Measurements from ENCODE around the gene PARD3. TPM values are rescaled to one million over a fixed set of nuclear protein-coding genes. Genes with fewer than 3 reads are reported as not detected.
"Not testable (repeated sequence)": the region's sequence is repeated elsewhere in the genome, so short reads cannot be mapped to it uniquely, and the experiment has no call there.

Gene PARD3
- total RNA-seq, 3 donors from 2014 or later, result 0.35 to 0.53 (median 0.37) TPM

DNA sequence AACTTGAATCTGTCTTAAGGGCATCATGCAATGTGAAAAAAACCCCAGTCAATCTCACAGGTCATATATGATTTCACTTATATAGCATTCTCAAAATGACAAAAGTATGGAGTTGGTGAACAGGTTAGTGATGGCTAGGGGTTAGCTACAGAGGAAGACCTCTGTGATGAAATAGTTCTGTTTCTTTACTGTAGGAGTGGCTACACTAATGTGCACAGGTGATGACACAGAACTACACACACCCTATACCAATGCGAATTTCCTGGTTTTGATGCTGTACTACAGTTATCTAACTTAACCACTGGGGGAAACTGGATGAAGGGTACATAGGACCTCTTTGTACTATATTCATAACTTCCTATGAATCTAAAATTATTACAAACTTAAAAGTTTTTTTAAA, 541.8 kb downstream of the PARD3 start:
- H3K36me3 Mint-ChIP-seq (ENCODE audit: insufficient read depth), result no peaks in the 10 kb centered on the region
- no peak overlapping the region for H3K4me3 Mint-ChIP-seq
- peak in 1 of 2 donors; percentile 25 for ATAC-seq
- H3K9me3 Mint-ChIP-seq, result peaks cover 3% of the 10 kb centered on the region
- no peaks in the 10 kb centered on the region for H3K4me1 Mint-ChIP-seq (ENCODE audit: low read depth)
- no peaks in the 10 kb centered on the region for H3K27me3 Mint-ChIP-seq (ENCODE audit: low read depth)
- DNase-seq, result no peak

DNA sequence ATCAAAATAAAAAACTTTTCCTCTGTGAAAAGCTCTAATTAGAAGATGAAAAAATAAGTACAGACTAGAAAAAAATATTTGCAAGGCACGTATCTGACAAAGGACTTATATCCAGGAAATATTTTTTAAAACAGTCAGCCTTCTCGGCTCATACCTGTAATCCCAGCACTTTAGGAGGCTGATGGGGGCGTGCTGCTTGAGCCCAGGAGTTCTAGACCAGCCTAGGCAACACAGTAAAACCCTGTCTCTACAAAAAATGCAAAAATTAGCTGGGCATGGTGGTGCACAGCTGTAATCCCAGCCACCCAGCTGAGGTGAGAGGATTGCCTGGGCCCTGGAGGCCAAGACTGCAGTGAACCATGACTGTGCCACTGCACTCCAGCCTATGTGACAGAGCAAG, 542.8 kb downstream of the PARD3 start:
- Mint-ChIP-seq H3K36me3 (ENCODE audit: insufficient read depth) (no peaks in the 10 kb centered on the region), H3K4me1 (ENCODE audit: low read depth) (no peaks in the 10 kb centered on the region), H3K9me3 (peaks cover 7% of the 10 kb centered on the region), H3K27me3 (ENCODE audit: low read depth) (no peaks in the 10 kb centered on the region), H3K4me3 (no peak overlapping the region)
- ATAC-seq (no peak), DNase-seq (no peak)

DNA sequence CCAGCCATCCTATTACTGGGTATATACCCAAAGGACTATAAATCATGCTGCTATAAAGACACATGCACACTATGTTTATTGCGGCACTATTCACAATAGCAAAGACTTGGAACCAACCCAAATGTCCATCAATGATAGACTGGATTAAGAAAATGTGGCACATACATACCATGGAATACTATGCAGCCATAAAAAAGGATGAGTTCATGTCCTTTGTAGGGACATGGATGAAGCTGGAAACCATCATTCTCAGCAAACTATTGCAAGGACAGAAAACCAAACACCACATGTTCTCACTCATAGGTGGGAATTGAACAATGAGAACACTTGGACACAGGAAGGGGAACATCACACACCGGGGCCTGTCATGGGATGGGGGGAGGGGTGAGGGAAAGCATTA, 546.7 kb downstream of the PARD3 start:
- ATAC-seq; H3K9me3 Mint-ChIP-seq; H3K27me3 Mint-ChIP-seq (ENCODE audit: low read depth); H3K4me1 Mint-ChIP-seq (ENCODE audit: low read depth); H3K4me3 Mint-ChIP-seq; DNase-seq; H3K36me3 Mint-ChIP-seq (ENCODE audit: insufficient read depth): not testable (repeated sequence)

DNA sequence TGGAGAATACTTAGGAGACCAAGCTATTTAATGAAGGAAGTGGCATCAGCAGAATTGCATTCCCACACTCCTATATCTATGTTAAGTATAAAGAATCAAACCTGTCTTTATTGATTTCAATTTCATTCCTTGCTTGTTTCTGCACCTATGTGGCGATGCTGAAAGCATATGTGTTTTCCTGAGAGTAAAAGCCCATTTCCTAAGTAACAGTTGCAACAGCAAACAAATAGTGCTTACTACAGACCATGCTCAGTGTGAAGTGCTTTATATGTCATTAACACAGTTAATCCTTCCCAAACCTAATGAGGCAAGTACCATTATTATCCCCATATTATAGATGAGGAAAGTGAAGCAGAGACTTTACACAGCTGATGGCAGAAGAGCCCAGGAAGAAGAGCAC, 552.1 kb downstream of the PARD3 start:
- ATAC-seq (no peak), DNase-seq (no peak)
- no peaks in the 10 kb centered on the region for H3K4me1 Mint-ChIP-seq (ENCODE audit: low read depth)
- H3K9me3 Mint-ChIP-seq, result peaks cover 3% of the 10 kb centered on the region
- no peak overlapping the region for H3K4me3 Mint-ChIP-seq
- H3K27me3 Mint-ChIP-seq (ENCODE audit: low read depth), result no peaks in the 10 kb centered on the region
- H3K36me3 Mint-ChIP-seq (ENCODE audit: insufficient read depth), result no peaks in the 10 kb centered on the region

DNA sequence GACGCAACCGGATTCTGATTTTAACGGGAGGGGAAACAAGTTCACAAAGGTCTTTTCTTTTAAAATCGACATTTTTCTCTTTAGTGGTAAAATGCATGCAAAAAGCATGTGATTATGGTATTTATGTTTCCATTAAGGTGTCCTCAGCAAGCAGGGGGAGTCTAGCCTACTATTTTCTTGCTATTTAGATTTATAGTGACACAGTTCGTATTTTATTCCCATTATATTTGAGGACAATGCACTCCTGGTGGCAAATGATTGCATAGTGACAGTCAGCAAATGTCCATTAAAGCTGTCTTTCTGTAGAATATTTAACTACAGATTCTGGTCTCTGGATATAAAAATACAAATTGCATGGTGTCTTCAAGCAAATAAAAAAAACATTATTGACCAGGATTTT, 554.2 kb downstream of the PARD3 start:
- Mint-ChIP-seq H3K9me3 (no peaks in the 10 kb centered on the region), H3K36me3 (ENCODE audit: insufficient read depth) (no peaks in the 10 kb centered on the region), H3K4me3 (no peak overlapping the region), H3K4me1 (ENCODE audit: low read depth) (no peaks in the 10 kb centered on the region), H3K27me3 (ENCODE audit: low read depth) (no peaks in the 10 kb centered on the region)
- no peak for DNase-seq
- ATAC-seq, result no peak

DNA sequence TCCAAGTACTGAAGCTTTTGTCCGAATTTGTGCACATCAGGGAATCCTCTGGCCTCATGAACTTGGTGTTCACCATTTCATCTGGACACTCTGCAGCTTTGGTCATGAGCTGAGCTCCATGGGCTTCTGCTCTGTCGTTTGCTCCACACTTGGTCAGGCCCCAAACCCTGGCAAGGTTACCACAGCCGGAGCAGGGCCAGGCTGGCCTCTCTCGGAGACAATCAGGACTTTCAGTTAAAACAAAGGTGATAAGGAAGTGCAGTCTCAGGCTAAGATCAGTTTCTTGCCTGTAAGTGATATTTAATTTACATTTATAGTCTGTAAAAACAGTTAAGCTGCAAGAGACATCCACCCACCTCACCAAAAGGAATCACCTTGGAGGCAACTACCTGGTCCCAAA, 558.9 kb downstream of the PARD3 start:
- no peaks in the 10 kb centered on the region for H3K9me3 Mint-ChIP-seq
- no peaks in the 10 kb centered on the region for H3K4me1 Mint-ChIP-seq (ENCODE audit: low read depth)
- no peaks in the 10 kb centered on the region for H3K27me3 Mint-ChIP-seq (ENCODE audit: low read depth)
- ATAC-seq, result no peak
- H3K4me3 Mint-ChIP-seq, result no peak overlapping the region
- no peak for DNase-seq
- H3K36me3 Mint-ChIP-seq (ENCODE audit: insufficient read depth), result no peaks in the 10 kb centered on the region

DNA sequence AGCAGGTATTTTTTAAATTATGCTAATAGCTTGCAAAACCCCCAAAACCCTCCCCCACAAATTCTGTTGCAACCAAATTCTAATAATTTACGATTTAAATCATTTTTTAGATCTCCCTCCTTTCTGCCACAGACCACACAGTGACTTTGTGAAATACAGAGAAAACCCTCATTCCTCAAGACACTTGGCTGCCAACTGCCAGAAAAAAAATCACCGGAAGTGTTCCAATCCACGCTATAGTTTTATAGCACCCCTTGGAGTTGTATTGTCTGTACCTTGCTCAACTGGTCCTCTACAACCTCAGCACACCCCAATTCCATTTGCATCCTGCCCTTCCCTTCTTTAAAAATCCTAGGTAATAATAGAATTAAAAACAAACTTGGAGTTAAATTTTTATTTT, 560.1 kb downstream of the PARD3 start:
- H3K4me3 Mint-ChIP-seq, result no peak overlapping the region
- H3K9me3 Mint-ChIP-seq, result no peaks in the 10 kb centered on the region
- no peaks in the 10 kb centered on the region for H3K36me3 Mint-ChIP-seq (ENCODE audit: insufficient read depth)
- H3K27me3 Mint-ChIP-seq (ENCODE audit: low read depth), result no peaks in the 10 kb centered on the region
- ATAC-seq (no peak), DNase-seq (no peak)
- no peaks in the 10 kb centered on the region for H3K4me1 Mint-ChIP-seq (ENCODE audit: low read depth)

DNA sequence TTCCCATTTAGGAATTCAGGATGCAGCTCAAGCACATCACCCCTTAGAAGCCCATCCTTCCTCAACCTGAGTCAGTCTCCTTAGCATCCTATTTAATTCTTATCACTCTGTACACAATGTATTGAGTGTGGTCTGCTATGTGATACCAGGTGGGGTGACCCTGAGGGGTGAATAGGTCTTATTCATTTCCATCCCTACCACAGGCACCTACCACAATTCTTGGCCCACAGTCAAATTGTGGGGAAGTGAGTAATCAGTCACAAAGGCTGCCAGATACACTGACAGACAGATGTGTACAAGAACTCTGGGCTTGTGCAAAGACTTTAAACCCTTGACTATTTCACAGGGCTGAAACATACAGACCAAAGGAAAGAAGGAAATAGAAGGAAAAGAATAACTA, 560.5 kb downstream of the PARD3 start:
- Mint-ChIP-seq H3K4me1 (ENCODE audit: low read depth) (no peaks in the 10 kb centered on the region), H3K4me3 (no peak overlapping the region), H3K36me3 (ENCODE audit: insufficient read depth) (no peaks in the 10 kb centered on the region), H3K9me3 (no peaks in the 10 kb centered on the region), H3K27me3 (ENCODE audit: low read depth) (no peaks in the 10 kb centered on the region)
- DNase-seq, result no peak
- peak; percentile 46 to 69 for ATAC-seq

DNA sequence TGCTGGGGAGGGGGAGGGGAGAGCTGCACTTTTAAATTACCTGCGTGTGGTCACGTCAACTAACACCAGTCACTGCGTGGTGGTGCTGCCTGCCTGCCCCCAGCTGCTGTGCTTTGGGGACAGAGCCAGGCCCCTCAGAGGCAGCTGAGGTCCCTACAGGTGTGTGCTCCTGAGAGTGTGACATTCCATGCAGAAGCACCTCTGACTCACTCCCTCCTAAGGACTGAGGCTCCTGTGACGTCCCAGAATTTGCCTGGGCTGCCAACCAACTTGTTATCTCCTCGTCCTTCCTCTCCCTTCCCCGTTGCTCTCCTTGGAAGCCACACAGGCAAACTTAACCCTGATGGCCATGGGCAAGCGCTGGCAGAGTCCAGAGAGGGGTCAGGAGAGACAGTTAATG, 563.0 kb downstream of the PARD3 start:
- no peak for DNase-seq
- no peaks in the 10 kb centered on the region for H3K9me3 Mint-ChIP-seq
- no peak for ATAC-seq
- H3K4me1 Mint-ChIP-seq (ENCODE audit: low read depth), result no peaks in the 10 kb centered on the region
- no peak overlapping the region for H3K4me3 Mint-ChIP-seq
- no peaks in the 10 kb centered on the region for H3K27me3 Mint-ChIP-seq (ENCODE audit: low read depth)
- no peaks in the 10 kb centered on the region for H3K36me3 Mint-ChIP-seq (ENCODE audit: insufficient read depth)

DNA sequence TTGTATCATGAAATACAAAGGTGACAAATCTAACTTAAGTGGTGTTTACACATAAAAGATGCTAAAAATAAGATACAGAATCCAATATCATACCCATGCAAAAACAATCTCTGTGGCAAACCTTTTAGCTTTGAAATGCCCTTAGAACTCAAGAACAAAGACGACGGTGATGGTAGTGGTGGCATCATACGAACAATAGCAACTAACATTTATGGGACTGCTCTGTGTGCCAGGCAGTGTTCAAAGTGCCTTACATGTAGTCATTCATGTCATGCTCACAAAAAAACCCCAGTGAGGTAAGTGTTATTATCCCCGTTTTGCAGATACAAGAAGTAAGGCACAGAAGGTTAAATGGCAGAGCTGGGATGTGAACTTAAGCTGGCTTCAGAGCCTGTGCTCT, 563.9 kb downstream of the PARD3 start:
- Mint-ChIP-seq H3K36me3 (ENCODE audit: insufficient read depth) (no peaks in the 10 kb centered on the region), H3K9me3 (no peaks in the 10 kb centered on the region), H3K27me3 (ENCODE audit: low read depth) (no peaks in the 10 kb centered on the region), H3K4me1 (ENCODE audit: low read depth) (no peaks in the 10 kb centered on the region), H3K4me3 (no peak overlapping the region)
- DNase-seq, result no peak
- ATAC-seq, result no peak

DNA sequence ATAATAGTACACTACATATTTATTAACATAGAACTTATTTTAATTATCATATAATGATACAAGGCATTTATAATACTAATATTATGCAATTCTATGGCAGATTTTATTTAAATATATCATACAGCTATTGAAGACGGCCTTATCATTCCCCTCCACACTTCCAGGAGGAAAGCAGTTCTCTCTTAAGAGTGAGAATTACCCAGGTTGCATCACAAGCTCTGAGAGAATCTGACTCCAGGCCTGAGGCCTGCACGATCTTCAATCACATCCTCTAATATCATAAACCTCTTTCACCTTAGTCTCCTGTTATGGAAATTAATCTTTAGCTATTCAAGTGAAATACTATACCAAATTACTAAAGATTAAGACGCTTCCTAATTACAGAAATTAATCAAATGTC, 564.4 kb downstream of the PARD3 start:
- ATAC-seq, result no peak
- Mint-ChIP-seq H3K4me3 (no peak overlapping the region), H3K27me3 (ENCODE audit: low read depth) (no peaks in the 10 kb centered on the region), H3K36me3 (ENCODE audit: insufficient read depth) (no peaks in the 10 kb centered on the region), H3K4me1 (ENCODE audit: low read depth) (no peaks in the 10 kb centered on the region), H3K9me3 (no peaks in the 10 kb centered on the region)
- DNase-seq, result no peak

DNA sequence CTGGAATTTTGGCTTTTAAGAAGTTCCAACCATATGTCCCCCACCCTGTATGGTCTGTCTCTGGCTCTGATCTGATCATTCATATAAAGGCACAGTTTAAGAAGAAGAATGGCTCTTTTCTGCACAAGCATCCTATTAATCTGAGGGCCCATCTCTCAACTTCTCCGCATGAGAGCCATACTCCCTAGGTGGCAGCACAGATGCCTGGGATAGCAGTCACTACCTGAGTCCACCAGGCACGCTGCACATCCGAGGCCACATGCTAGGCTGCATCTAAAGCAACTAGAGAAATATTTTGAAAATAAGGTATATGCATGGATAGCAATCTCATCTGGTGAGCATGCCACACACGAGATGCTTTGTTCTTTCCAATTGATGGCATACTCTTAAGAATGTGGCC, 565.5 kb downstream of the PARD3 start:
- no peaks in the 10 kb centered on the region for H3K36me3 Mint-ChIP-seq (ENCODE audit: insufficient read depth)
- no peak overlapping the region for H3K4me3 Mint-ChIP-seq
- no peaks in the 10 kb centered on the region for H3K27me3 Mint-ChIP-seq (ENCODE audit: low read depth)
- no peaks in the 10 kb centered on the region for H3K9me3 Mint-ChIP-seq
- ATAC-seq, result no peak
- DNase-seq, result no peak
- no peaks in the 10 kb centered on the region for H3K4me1 Mint-ChIP-seq (ENCODE audit: low read depth)

DNA sequence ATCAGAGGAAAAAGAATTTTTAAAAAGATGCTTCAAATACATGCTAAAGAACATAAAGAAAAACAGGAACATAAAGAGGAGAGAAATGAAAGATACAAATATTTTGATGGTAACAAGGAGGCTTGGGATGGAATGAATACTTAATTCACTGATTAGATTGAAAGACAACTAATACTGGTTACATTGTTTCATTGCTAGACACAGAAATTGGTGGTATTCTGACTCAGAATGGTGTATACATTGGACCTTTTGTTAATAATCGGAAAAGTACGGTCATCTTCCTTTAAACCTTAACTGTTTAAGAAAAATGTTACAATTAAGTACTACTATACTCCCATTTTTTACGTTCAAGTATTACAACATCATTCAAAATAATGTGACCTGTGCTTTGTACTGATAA, 567.5 kb downstream of the PARD3 start:
- no peaks in the 10 kb centered on the region for H3K9me3 Mint-ChIP-seq

DNA sequence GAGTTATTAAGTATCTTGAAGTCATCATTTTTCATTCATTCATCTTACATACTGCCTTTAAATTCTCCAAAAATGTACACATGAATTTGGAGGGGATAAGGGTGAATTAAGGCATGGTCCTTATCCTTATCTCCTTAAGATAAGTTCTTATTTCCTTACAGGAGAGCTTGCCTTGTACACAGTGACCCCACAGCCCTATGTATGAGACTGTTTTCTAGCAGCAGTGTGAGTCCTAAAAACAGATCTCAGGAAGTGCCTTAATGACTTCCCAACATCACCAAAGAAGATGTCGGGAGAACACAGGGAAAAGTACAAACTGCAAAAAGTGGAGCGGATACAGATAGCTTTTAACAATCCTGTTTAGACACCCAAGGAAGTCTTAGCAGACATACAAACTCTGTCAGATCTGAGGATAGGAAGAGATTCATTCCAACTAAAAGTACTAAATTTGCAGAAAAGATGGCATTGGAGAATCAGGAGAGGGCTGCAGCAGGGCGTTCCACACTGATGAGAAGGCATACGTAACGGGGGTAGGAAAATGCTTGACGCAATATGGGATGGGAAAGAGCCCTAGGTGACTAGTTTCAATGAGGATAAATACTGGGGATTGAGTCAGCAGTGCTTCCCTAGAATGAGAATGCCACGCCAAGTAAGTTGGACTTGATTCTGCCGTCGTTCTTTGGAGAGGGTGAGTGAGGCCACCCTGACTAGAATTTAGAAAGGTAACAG, 570.2 kb downstream of the PARD3 start:
- Mint-ChIP-seq H3K36me3 (ENCODE audit: insufficient read depth) (no peaks in the 10 kb centered on the region), H3K4me3 (no peak overlapping the region), H3K9me3 (no peaks in the 10 kb centered on the region), H3K4me1 (ENCODE audit: low read depth) (no peaks in the 10 kb centered on the region), H3K27me3 (ENCODE audit: low read depth) (no peaks in the 10 kb centered on the region)
- ATAC-seq (no peak), DNase-seq (no peak)

More for the DNA sequence above, 567.5 kb downstream of the PARD3 start:
- Mint-ChIP-seq H3K4me1 (ENCODE audit: low read depth) (no peaks in the 10 kb centered on the region), H3K36me3 (ENCODE audit: insufficient read depth) (no peaks in the 10 kb centered on the region), H3K4me3 (no peak overlapping the region), H3K27me3 (ENCODE audit: low read depth) (no peaks in the 10 kb centered on the region)
- DNase-seq (no peak), ATAC-seq (no peak)

DNA sequence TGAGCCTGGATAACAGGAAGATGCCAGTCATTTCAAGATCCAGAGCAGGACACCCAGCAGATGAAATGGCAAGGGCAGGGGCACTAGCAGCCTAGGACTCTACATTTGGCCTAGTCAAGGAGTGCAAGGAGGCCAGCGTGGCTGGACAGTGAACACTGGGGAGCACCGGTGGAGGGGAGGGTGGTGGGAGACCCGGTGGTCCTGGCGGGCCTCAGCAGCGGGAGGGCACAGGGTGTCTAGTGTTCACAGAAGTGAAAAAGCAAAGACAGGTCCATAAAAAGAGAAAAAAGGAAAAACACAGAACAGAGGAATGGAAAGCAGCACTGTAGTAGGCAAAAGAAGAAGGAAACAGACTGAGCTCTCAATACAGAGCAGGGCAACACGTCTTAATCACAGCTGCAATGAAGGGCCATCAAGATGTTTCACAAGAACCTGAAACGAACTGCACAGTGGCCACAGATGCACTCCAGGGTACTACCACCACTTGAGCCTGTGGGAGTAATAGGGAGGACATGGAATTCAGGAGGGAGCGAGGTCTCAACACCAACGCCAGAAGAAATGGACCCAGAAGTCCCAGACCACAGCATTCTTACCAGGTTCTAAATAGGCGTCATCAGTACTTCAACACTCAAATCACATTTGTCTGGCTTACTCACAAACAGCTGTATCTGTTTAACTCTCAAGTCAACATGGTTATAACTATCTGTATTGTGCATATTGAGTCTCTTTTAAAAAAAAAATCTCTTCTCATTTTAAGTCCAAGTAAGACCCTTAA, 573.7 kb downstream of the PARD3 start:
- no peaks in the 10 kb centered on the region for H3K27me3 Mint-ChIP-seq (ENCODE audit: low read depth)
- no peaks in the 10 kb centered on the region for H3K9me3 Mint-ChIP-seq
- ATAC-seq (no peak), DNase-seq (no peak)
- no peaks in the 10 kb centered on the region for H3K4me1 Mint-ChIP-seq (ENCODE audit: low read depth)
- no peaks in the 10 kb centered on the region for H3K36me3 Mint-ChIP-seq (ENCODE audit: insufficient read depth)
- no peak overlapping the region for H3K4me3 Mint-ChIP-seq
